NB4 (cell line): ENCODE measurements around the gene MAP4K4.

ENCODE experiments used
- MYC ChIP-seq: IDR thresholded peaks from 2 replicates; pipeline ENCODE4 v1.6.1; 2011; ENCODE audit warnings: low read depth, low read length
- POLR2A ChIP-seq: IDR thresholded peaks from 2 replicates; pipeline ENCODE4 v1.6.1; 2011; ENCODE audit warnings: mild to moderate bottlenecking; ENCODE audit not compliant: insufficient read length; ENCODE audit errors: extremely low read depth
- TF ChIP-seq, protein P1 (sequence below): IDR thresholded peaks from one replicate; pipeline ENCODE4 v1.5.1; 2012; ENCODE audit warnings: low read depth, low read length
- TF ChIP-seq, protein P2 (sequence below): IDR thresholded peaks from 2 replicates; pipeline ENCODE4 v1.6.1; 2011; ENCODE audit warnings: low read depth, low read length

DNA sequence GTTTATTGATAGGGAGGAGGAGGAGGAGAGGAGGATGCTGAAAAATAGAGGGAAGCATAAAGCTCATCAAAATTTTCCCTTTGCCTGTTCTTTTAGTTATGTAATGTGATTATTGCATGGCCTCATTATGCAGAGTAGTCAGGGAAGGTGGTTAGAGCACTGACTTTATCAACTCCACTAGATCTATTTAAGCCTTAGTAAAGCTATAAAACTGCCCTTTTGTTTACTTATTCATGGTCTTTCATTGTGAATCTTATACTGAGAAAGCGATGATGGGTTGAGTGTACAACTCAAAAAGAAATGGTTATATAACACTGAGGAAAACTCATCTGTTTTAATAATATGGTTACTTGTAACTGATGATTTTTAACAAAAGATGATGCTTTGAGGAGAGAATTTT lies 81.7 kb downstream of the MAP4K4 start:
- TF ChIP-seq POLR2A (no peak), MYC (no peak)
- TF ChIP-seq, protein P1, sequence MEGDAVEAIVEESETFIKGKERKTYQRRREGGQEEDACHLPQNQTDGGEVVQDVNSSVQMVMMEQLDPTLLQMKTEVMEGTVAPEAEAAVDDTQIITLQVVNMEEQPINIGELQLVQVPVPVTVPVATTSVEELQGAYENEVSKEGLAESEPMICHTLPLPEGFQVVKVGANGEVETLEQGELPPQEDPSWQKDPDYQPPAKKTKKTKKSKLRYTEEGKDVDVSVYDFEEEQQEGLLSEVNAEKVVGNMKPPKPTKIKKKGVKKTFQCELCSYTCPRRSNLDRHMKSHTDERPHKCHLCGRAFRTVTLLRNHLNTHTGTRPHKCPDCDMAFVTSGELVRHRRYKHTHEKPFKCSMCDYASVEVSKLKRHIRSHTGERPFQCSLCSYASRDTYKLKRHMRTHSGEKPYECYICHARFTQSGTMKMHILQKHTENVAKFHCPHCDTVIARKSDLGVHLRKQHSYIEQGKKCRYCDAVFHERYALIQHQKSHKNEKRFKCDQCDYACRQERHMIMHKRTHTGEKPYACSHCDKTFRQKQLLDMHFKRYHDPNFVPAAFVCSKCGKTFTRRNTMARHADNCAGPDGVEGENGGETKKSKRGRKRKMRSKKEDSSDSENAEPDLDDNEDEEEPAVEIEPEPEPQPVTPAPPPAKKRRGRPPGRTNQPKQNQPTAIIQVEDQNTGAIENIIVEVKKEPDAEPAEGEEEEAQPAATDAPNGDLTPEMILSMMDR, result no peak
- TF ChIP-seq, protein P2, sequence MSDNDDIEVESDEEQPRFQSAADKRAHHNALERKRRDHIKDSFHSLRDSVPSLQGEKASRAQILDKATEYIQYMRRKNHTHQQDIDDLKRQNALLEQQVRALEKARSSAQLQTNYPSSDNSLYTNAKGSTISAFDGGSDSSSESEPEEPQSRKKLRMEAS, result no peak
